ENCODE data around the gene SLC1A7.

Gene SLC1A7

GRCh38 chr1:53122201-53122885, 20.1 kb downstream of the SLC1A7 start:
- no peak for TF ChIP-seq ZNF274 (IDR thresholded peaks at IDR 0.05; ENCODE audit: low read depth, low read length)
- no peak overlapping the region for H3K4me3 ChIP-seq (ENCODE audit: low read length)

GRCh38 chr1:53121319-53122172, 20.9 kb downstream of the SLC1A7 start:
- H3K4me3 ChIP-seq (ENCODE audit: low read length): no peak overlapping the region
- TF ChIP-seq ZNF274 (IDR thresholded peaks at IDR 0.05; ENCODE audit: low read depth, low read length): no peak

- no peak for TF ChIP-seq ZNF274 (IDR thresholded peaks at IDR 0.05; ENCODE audit: low read depth, low read length)
- H3K4me3 ChIP-seq (ENCODE audit: low read length): no peak overlapping the region
Measured at GRCh38 chr1:53120659-53121058, 21.8 kb downstream of the SLC1A7 start.

GRCh38 chr1:53117836-53118235, 24.6 kb downstream of the SLC1A7 start:
- H3K4me3 ChIP-seq (ENCODE audit: low read length): no peak overlapping the region
- TF ChIP-seq ZNF274 (IDR thresholded peaks at IDR 0.05; ENCODE audit: low read depth, low read length): no peak

- no peak for TF ChIP-seq ZNF274 (IDR thresholded peaks at IDR 0.05; ENCODE audit: low read depth, low read length)
- H3K4me3 ChIP-seq (ENCODE audit: low read length): no peak overlapping the region
Measured at GRCh38 chr1:53116933-53117600, 25.4 kb downstream of the SLC1A7 start.

- TF ChIP-seq ZNF274 (IDR thresholded peaks at IDR 0.05; ENCODE audit: low read depth, low read length): no peak
Measured at GRCh38 chr1:53116307-53116810, 26.1 kb downstream of the SLC1A7 start.

GRCh38 chr1:53115403-53116306, 26.8 kb downstream of the SLC1A7 start:
- H3K4me3 ChIP-seq (ENCODE audit: low read length): no peak overlapping the region
- TF ChIP-seq ZNF274 (IDR thresholded peaks at IDR 0.05; ENCODE audit: low read depth, low read length): no peak

More at GRCh38 chr1:53116307-53116810, 26.1 kb downstream of the SLC1A7 start:
- H3K4me3 ChIP-seq (ENCODE audit: low read length): no peak overlapping the region

- no peak for TF ChIP-seq ZNF274 (IDR thresholded peaks at IDR 0.05; ENCODE audit: low read depth, low read length)
- no peak overlapping the region for H3K4me3 ChIP-seq (ENCODE audit: low read length)
Measured at GRCh38 chr1:53114581-53115400, 27.6 kb downstream of the SLC1A7 start.

- TF ChIP-seq ZNF274 (IDR thresholded peaks at IDR 0.05; ENCODE audit: low read depth, low read length): no peak
Measured at GRCh38 chr1:53114090-53114489, 28.3 kb downstream of the SLC1A7 start.

GRCh38 chr1:53112861-53113260, 29.6 kb downstream of the SLC1A7 start:
- H3K4me3 ChIP-seq (ENCODE audit: low read length): no peak overlapping the region
- no peak for TF ChIP-seq ZNF274 (IDR thresholded peaks at IDR 0.05; ENCODE audit: low read depth, low read length)

More at GRCh38 chr1:53114090-53114489, 28.3 kb downstream of the SLC1A7 start:
- H3K4me3 ChIP-seq (ENCODE audit: low read length): no peak overlapping the region

- no peak overlapping the region for H3K4me3 ChIP-seq (ENCODE audit: low read length)
- no peak for TF ChIP-seq ZNF274 (IDR thresholded peaks at IDR 0.05; ENCODE audit: low read depth, low read length)
Measured at GRCh38 chr1:53112271-53112774, 30.1 kb downstream of the SLC1A7 start.

- TF ChIP-seq ZNF274 (IDR thresholded peaks at IDR 0.05; ENCODE audit: low read depth, low read length): no peak
- H3K4me3 ChIP-seq (ENCODE audit: low read length): no peak overlapping the region
Measured at GRCh38 chr1:53111693-53112092, 30.7 kb downstream of the SLC1A7 start.

Measured in GM08714 (cell line).